PC-3 (cell line): Measurements from ENCODE around the gene PARN. TPM values are rescaled to one million over a fixed set of nuclear protein-coding genes. Genes with fewer than 3 reads are reported as not detected.

Experiments
- ATAC-seq: fragments of 200-7000 bp; cut with Tn5 transposase; 2 replicates; pipeline ENCODE4 v1.9.1; 2020; ENCODE audit warnings: mild to moderate bottlenecking, moderate library complexity
- BruUV-seq: library from RNA; stranded (reverse); fragments of 400-500 nt; replicated peaks from 2 replicates; lab custom pipeline; 2021; lab: Mats Ljungman, UMichigan
- CTCF ChIA-PET: fragments of 300-600 bp; sonication (Branson Sonifier 250); formaldehyde crosslinking; loops from one replicate; lab custom pipeline; 2022; ENCODE audit warnings: antibody characterized with exemption; lab: Charles Lee
- POLR2A ChIA-PET: fragments of 300-600 bp; sonication (Branson Sonifier 250); formaldehyde crosslinking; loops from one replicate; lab custom pipeline; 2022; ENCODE audit warnings: antibody characterized with exemption; ENCODE audit not compliant: unreplicated experiment; lab: Charles Lee
- DNase-seq: peaks from one replicate; pipeline ENCODE4 v3.0.0-alpha.2; 2015
- H2AFZ ChIP-seq: fragments of 300-600 bp; sonication (generic); 2 replicates; pipeline ENCODE4 v1.6.0; 2016; ENCODE audit warnings: antibody characterized with exemption, low read length
- H3F3A ChIP-seq: fragments of 300-600 bp; sonication (generic); one replicate; pipeline ENCODE4 v1.6.0; 2017; ENCODE audit warnings: antibody characterized with exemption, low read length, control low read depth, mild to moderate bottlenecking; ENCODE audit not compliant: unreplicated experiment
- H3K27ac ChIP-seq: fragments of 300-600 bp; sonication (generic); 2 replicates; pipeline ENCODE4 v1.5.1; 2016; ENCODE audit warnings: mild to moderate bottlenecking, low read length
- H3K27me3 ChIP-seq: fragments of 300-600 bp; sonication (generic); 2 replicates; pipeline ENCODE4 v1.6.1; 2016; ENCODE audit warnings: low read length, mixed read lengths
- H3K36me3 ChIP-seq: fragments of 300-600 bp; sonication (generic); 2 replicates; pipeline ENCODE4 v1.6.1; 2016; ENCODE audit warnings: low read depth, mixed run types, low read length, mixed read lengths
- H3K4me1 ChIP-seq: fragments of 300-600 bp; sonication (generic); 2 replicates; pipeline ENCODE4 v1.5.1; 2016; ENCODE audit warnings: low read length; ENCODE audit not compliant: insufficient read depth
- H3K4me2 ChIP-seq: fragments of 300-600 bp; sonication (generic); 2 replicates; pipeline ENCODE4 v1.6.0; 2016; ENCODE audit warnings: low read length
- H3K4me3 ChIP-seq: fragments of 300-600 bp; sonication (generic); 2 replicates; pipeline ENCODE4 v1.5.1; 2016; ENCODE audit warnings: mild to moderate bottlenecking, low read length, mixed read lengths
- H3K79me2 ChIP-seq: fragments of 300-600 bp; sonication (generic); 2 replicates; pipeline ENCODE4 v1.6.1; 2017; ENCODE audit warnings: low read length, mixed read lengths
- H3K9ac ChIP-seq: fragments of 300-600 bp; sonication (generic); 2 replicates; pipeline ENCODE4 v1.6.0; 2016; ENCODE audit warnings: mild to moderate bottlenecking, low read length
- H3K9me2 ChIP-seq: fragments of 300-600 bp; sonication (generic); replicated peaks from 2 replicates; pipeline ENCODE4 v1.6.1; 2016; ENCODE audit warnings: mixed run types, low read length, mixed read lengths
- H3K9me3 ChIP-seq: fragments of 300-600 bp; sonication (generic); 2 replicates; pipeline ENCODE4 v1.6.1; 2016; ENCODE audit warnings: low read length, mixed read lengths
- H4K20me1 ChIP-seq: fragments of 300-600 bp; sonication (generic); 2 replicates; pipeline ENCODE4 v1.6.1; 2016; ENCODE audit warnings: low read length, mixed read lengths
- CTCF ChIP-seq: fragments of 300-600 bp; sonication (generic); conservative IDR thresholded peaks from 2 replicates; pipeline ENCODE4 v1.5.1; 2017; ENCODE audit warnings: antibody characterized with exemption, low read depth, mild to moderate bottlenecking, low read length
- EZH2 ChIP-seq: fragments of 300-600 bp; sonication (generic); IDR thresholded peaks from one replicate; pipeline ENCODE4 v1.6.1; 2017; ENCODE audit warnings: antibody characterized with exemption, mild to moderate bottlenecking, low read length; ENCODE audit not compliant: unreplicated experiment
- EZH2phosphoT487 ChIP-seq: fragments of 300-600 bp; sonication (generic); IDR thresholded peaks from 2 replicates; pipeline ENCODE4 v1.6.1; 2018; ENCODE audit warnings: mild to moderate bottlenecking, antibody characterized with exemption, low read length, borderline replicate concordance
- intact Hi-C: fragments of 100-400 bp; cut with micrococcal nuclease; formaldehyde crosslinking; loops from 2 replicates; pipeline ENCODE4 v1.9.0; 2023
- total RNA-seq: library from RNA; depleted of rRNA; stranded (reverse); fragments of >200 nt; gene quantifications from 2 replicates; pipeline ENCODE4 v1.2.3, GENCODE V29; 2014

PARN gene
- total RNA-seq, 1 experiment from 2014 or later = 34.7 TPM

DNA sequence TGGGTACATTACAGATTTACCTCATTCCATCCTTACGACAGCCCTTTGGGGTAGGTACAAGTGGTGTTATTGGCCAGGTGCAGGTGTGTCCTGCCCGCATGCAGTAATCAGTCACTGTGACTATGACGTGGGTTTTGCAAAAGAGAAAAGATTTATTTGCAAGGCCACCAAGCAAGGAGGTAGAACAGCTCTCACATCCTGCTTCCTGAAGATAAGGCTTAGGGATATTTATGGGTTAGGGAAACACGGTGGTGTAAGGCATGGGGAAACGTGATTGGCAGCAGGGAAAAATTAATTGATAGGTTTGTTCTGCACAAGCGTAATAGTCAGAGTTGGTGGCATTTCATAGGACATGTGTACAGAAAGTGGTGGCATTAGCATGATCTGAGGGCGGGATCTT, 214.8 kb downstream of the PARN start:
- no TSS peak for BruUV-seq
- ATAC-seq (no peak), DNase-seq (no peak)
- Histone ChIP-seq H3K27me3 (no peaks in the 10 kb centered on the region), H3K9ac (no peak overlapping the region), H3F3A (no peaks in the 10 kb centered on the region), H2AFZ (no peak overlapping the region), H3K4me3 (no peak overlapping the region), H3K9me2 (no peaks in the 10 kb centered on the region), H3K9me3 (no peaks in the 10 kb centered on the region), H3K4me1 (no peaks in the 10 kb centered on the region), H3K79me2 (no peaks in the 10 kb centered on the region), H3K27ac (no peak overlapping the region), H3K36me3 (no peaks in the 10 kb centered on the region), H4K20me1 (no peaks in the 10 kb centered on the region), H3K4me2 (no peak overlapping the region)
- ChIA-PET CTCF (no interaction called here), POLR2A (no interaction called here)
- TF ChIP-seq CTCF (no peak), EZH2phosphoT487 (no peak), EZH2 (no peak)
- intact Hi-C loops = no loop called here

DNA sequence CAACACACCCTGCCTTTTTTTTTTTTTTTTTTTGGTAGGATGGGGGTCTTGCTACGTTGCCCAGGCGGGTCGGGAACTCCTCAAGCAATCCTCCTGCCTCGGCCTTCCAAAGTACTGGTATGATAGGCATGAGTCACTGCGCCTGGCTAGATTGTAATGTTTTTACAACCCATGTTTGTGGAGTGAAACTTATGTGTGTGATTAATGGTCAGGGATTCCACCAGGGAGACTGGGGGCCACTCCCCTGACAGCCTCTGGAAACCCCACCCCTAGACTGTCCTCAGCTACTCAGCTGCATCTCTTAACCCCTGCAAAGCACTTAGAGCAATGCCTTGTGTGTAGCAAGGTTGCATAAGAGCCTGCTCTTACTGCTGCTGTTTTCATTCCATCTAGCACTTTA, 220.5 kb downstream of the PARN start:
- POLR2A ChIA-PET = no interaction called here
- Histone ChIP-seq H3K4me1 (no peaks in the 10 kb centered on the region), H3K4me2 (no peak overlapping the region), H3K9me3 (no peaks in the 10 kb centered on the region), H3F3A (no peaks in the 10 kb centered on the region), H2AFZ (no peak overlapping the region), H3K9ac (no peak overlapping the region), H3K79me2 (no peaks in the 10 kb centered on the region), H3K9me2 (no peaks in the 10 kb centered on the region), H3K4me3 (no peak overlapping the region), H4K20me1 (no peaks in the 10 kb centered on the region), H3K36me3 (no peaks in the 10 kb centered on the region), H3K27ac (no peak overlapping the region), H3K27me3 (no peaks in the 10 kb centered on the region)
- CTCF ChIA-PET = no interaction called here
- ATAC-seq (peak; percentile 95), DNase-seq (peak; percentile 81)
- intact Hi-C loops = no loop called here
- TF ChIP-seq CTCF = no peak
- no peak for TF ChIP-seq EZH2phosphoT487
- no peak for TF ChIP-seq EZH2
- no TSS peak for BruUV-seq

DNA sequence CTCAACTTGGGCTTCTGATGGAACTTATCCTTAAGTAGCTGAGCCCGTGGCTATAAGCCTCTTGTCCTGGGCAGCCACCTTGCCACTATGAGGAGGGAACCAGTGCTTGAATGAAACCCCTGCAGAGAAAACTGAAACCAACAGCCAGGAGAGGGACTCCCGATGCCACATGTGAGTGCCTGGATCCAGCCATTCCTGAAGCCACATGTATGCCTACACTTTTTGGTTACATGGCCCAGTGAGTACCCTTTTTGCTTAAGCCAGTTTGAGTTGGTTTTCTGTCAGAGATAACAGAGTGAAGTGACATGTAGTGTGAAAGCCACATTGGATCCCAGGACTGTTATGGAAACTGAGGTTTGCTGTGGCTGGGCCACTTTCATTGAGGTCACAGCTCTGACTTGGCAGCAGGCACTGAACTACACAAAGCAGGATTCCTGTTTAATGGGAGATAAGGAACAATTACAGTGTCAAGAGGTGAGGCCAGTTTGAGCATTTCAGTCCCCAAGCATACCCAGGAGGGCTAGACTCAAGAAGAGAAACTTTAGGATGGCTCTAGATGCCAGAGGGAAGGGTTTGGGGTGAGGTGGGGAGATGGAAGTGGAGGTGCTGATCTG, 222.2 kb downstream of the PARN start:
- intact Hi-C loops = no loop called here
- no TSS peak for BruUV-seq
- Histone ChIP-seq H3K79me2 (no peaks in the 10 kb centered on the region), H3K4me2 (no peak overlapping the region), H3K4me1 (no peaks in the 10 kb centered on the region), H3K27ac (no peak overlapping the region), H3K9ac (no peak overlapping the region), H3F3A (no peaks in the 10 kb centered on the region), H3K9me3 (no peaks in the 10 kb centered on the region), H3K4me3 (no peak overlapping the region), H3K9me2 (no peaks in the 10 kb centered on the region), H4K20me1 (no peaks in the 10 kb centered on the region), H3K27me3 (no peaks in the 10 kb centered on the region), H3K36me3 (no peaks in the 10 kb centered on the region), H2AFZ (no peak overlapping the region)
- POLR2A ChIA-PET = no interaction called here
- ATAC-seq (no peak), DNase-seq (no peak)
- TF ChIP-seq CTCF (no peak), EZH2phosphoT487 (no peak), EZH2 (no peak)
- CTCF ChIA-PET = no interaction called here
